ENCODE data around the gene CYP3A7.
"Not testable (repeated sequence)": the region's sequence is repeated elsewhere in the genome, so short reads cannot be mapped to it uniquely, and the experiment has no call there.

Gene CYP3A7

DNA sequence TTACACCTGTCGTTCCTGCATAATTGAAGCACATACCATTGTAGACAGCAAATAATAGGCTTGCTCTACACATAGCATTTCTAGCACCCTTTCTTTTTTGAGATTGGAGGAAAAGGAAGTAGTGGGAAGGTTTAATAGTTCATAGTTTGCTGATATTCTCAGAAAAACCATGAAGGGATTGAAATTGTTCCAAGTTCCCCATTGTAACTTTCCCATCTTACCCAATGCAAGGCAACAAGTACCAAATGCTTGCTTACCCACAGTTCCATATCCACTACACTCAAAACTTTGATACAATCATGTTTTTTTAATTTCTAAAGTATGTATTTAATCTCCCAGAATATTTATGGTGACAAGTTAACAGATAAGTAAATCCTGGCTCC, 69.0 kb downstream of the CYP3A7 start:
- DNase-seq (ENCODE audit: extremely low read depth, insufficient read length), result no peak
- H3K27me3 ChIP-seq (replicated peaks; ENCODE audit: control insufficient read depth, insufficient read depth, low read length), result no peaks in the 10 kb centered on the region
- no peaks in the 10 kb centered on the region for H3K36me3 ChIP-seq (ENCODE audit: control insufficient read depth, insufficient read depth, low read length)
- TF ChIP-seq, protein P1, sequence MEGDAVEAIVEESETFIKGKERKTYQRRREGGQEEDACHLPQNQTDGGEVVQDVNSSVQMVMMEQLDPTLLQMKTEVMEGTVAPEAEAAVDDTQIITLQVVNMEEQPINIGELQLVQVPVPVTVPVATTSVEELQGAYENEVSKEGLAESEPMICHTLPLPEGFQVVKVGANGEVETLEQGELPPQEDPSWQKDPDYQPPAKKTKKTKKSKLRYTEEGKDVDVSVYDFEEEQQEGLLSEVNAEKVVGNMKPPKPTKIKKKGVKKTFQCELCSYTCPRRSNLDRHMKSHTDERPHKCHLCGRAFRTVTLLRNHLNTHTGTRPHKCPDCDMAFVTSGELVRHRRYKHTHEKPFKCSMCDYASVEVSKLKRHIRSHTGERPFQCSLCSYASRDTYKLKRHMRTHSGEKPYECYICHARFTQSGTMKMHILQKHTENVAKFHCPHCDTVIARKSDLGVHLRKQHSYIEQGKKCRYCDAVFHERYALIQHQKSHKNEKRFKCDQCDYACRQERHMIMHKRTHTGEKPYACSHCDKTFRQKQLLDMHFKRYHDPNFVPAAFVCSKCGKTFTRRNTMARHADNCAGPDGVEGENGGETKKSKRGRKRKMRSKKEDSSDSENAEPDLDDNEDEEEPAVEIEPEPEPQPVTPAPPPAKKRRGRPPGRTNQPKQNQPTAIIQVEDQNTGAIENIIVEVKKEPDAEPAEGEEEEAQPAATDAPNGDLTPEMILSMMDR (IDR thresholded peaks at IDR 0.05; ENCODE audit: insufficient read depth, low read length, poor library complexity, severe bottlenecking), result no peak
- H3K4me3 ChIP-seq (replicated peaks; ENCODE audit: low read depth, low read length), result no peak overlapping the region

DNA sequence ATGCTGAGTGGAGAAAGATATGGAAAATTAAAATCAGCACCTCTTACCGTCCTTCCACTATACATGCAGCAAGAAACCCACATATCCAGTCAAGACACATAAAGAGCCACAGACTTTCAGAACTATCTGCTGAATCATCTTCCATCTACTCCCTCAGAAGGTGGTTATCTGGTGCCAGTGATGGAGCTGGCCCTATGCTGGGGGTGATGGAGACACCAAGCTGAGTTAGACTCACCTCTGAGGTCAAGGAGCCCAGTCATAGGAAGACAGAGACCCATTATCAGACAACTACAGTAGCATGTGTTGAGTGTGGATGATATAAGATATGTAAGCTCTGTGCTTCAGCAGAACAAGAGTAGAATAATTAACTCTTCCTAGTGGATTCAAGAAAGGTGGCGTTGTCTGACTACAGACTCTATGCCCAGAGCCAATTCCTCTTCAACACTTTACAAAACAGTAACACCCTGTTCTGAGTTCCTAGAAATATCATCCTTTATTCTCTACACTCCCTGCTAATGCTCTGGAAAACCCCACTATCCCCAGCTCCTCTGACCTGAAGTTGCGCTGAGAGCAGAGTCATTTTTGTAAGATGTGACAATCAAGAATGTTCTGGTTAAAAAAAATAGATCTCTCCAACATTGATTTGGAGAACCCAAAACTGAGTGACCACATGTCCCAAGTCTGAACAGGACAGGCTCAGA, 69.5 kb downstream of the CYP3A7 start:
- no peaks in the 10 kb centered on the region for H3K36me3 ChIP-seq (ENCODE audit: control insufficient read depth, insufficient read depth, low read length)
- no peak overlapping the region for H3K4me3 ChIP-seq (replicated peaks; ENCODE audit: low read depth, low read length)
- DNase-seq (ENCODE audit: extremely low read depth, insufficient read length), result no peak
- TF ChIP-seq, protein P1 (IDR thresholded peaks at IDR 0.05; ENCODE audit: insufficient read depth, low read length, poor library complexity, severe bottlenecking), result no peak
- no peaks in the 10 kb centered on the region for H3K27me3 ChIP-seq (replicated peaks; ENCODE audit: control insufficient read depth, insufficient read depth, low read length)

DNA sequence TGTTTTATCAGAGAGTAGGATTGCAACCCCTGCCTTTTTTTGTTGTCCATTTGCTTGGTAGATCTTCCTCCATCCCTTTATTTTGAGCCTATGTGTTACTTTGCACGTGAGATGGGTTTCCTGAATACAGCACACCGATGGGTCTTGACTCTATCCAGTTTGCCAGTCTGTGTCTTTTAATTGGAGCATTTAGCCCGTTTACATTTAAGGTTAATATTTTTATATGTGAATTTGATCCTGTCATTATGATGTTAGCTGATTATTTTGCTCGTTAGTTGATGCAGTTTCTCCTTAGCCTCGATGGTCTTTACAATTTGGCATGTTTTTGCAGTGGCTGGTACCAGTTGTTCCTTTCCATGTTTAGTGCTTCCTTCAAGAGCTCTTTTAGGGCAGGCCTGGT, 77.1 kb downstream of the CYP3A7 start:
- DNase-seq (ENCODE audit: extremely low read depth, insufficient read length); H3K36me3 ChIP-seq (ENCODE audit: control insufficient read depth, insufficient read depth, low read length); H3K27me3 ChIP-seq (replicated peaks; ENCODE audit: control insufficient read depth, insufficient read depth, low read length); H3K4me3 ChIP-seq (replicated peaks; ENCODE audit: low read depth, low read length): not testable (repeated sequence)

Measured in GM06990 (cell line).